ENCODE measurements around the gene CERS5.

The CERS5 gene

DNA sequence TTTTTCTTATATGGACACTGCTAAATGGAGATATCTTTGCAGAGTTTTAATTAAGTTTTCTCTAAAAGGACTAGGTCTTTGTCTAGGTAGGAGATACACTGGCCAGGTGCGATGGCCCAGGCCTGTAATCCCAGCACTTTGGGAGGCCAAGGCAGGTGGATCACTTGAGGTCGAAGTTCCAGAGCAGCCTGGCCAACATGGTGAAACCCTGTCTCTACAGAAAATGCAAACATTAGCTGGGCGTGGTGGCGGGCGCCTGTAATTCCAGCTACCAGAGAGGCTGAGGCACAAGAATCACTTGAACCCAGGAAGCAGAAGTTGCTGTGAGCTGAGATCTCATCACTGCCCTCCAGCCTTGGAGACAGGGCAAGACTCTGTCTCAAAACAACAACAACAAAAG lies 17.1 kb upstream of the CERS5 start:
- in situ Hi-C loops (cut with MboI; ENCODE audit: low pct_unique_long_range_greater_than_20kb, low sequenced_read_pairs, unreplicated experiment): no loop called here
- TF ChIP-seq, protein P1, sequence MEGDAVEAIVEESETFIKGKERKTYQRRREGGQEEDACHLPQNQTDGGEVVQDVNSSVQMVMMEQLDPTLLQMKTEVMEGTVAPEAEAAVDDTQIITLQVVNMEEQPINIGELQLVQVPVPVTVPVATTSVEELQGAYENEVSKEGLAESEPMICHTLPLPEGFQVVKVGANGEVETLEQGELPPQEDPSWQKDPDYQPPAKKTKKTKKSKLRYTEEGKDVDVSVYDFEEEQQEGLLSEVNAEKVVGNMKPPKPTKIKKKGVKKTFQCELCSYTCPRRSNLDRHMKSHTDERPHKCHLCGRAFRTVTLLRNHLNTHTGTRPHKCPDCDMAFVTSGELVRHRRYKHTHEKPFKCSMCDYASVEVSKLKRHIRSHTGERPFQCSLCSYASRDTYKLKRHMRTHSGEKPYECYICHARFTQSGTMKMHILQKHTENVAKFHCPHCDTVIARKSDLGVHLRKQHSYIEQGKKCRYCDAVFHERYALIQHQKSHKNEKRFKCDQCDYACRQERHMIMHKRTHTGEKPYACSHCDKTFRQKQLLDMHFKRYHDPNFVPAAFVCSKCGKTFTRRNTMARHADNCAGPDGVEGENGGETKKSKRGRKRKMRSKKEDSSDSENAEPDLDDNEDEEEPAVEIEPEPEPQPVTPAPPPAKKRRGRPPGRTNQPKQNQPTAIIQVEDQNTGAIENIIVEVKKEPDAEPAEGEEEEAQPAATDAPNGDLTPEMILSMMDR (IDR thresholded peaks at IDR 0.05; ENCODE audit: extremely low read depth, insufficient read depth, missing control alignments): no peak
- DNase-seq (ENCODE audit: low spot score): no peak

DNA sequence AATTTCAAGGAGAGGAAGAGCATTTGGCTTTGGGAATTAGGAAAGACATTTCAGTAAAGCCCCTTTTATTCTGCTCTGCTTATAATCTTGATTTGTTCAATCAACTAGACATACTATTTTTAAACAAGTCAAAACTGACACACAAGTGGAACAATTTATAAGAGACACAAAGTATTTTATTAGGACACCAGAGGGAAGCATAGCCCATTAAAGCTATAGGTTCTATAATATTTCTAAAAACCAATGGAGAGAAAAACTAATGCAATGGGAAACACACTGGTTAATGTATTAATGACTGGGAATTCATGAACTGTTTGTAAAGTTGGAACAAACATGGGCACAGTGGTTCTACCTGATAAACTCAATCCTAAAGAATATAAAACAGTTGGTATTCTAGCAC lies 15.3 kb upstream of the CERS5 start:
- DNase-seq (ENCODE audit: low spot score): no peak
- TF ChIP-seq, protein P1 (IDR thresholded peaks at IDR 0.05; ENCODE audit: extremely low read depth, insufficient read depth, missing control alignments): no peak
- in situ Hi-C loops (cut with MboI; ENCODE audit: low pct_unique_long_range_greater_than_20kb, low sequenced_read_pairs, unreplicated experiment): no loop called here

DNA sequence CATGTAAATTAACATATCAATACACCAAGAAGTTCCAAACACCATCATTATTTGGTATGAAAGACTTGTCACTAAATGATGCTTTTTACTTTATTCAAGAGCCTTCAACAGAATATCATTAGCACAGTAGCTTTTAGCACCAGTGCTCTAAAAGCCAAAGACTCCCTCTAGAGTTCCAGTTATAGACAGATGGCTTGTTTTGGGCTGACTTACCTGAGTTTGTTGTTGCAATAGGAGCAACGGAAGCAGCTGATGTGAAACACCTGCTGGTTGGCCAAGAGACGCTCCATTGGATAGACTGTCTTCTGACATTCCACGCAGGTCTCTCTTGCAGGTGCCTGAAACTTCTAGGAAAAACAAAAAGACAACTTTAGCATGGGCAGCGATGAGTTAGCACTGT lies 14.5 kb upstream of the CERS5 start:
- no peak for DNase-seq (ENCODE audit: low spot score)
- TF ChIP-seq, protein P1 (IDR thresholded peaks at IDR 0.05; ENCODE audit: extremely low read depth, insufficient read depth, missing control alignments): no peak
- in situ Hi-C loops (cut with MboI; ENCODE audit: low pct_unique_long_range_greater_than_20kb, low sequenced_read_pairs, unreplicated experiment): no loop called here

DNA sequence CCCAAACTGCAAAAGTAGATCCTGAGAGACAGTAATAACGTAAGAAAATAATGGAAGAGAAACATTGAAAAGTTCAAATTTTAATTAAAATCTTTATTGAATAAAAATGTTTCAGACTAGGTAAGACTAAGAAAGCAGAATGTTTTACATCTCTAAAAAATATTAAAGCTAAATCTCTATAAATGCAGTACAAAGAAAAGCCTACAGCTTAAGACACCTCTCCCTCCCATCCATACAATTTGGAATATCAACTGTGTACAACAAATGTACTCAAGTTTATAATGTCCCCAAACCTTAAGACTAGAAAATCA lies 8.5 kb upstream of the CERS5 start:
- in situ Hi-C loops (cut with MboI; ENCODE audit: low pct_unique_long_range_greater_than_20kb, low sequenced_read_pairs, unreplicated experiment): no loop called here
- no peak for DNase-seq (ENCODE audit: low spot score)
- TF ChIP-seq, protein P1 (IDR thresholded peaks at IDR 0.05; ENCODE audit: extremely low read depth, insufficient read depth, missing control alignments): peak; percentile 15

DNA sequence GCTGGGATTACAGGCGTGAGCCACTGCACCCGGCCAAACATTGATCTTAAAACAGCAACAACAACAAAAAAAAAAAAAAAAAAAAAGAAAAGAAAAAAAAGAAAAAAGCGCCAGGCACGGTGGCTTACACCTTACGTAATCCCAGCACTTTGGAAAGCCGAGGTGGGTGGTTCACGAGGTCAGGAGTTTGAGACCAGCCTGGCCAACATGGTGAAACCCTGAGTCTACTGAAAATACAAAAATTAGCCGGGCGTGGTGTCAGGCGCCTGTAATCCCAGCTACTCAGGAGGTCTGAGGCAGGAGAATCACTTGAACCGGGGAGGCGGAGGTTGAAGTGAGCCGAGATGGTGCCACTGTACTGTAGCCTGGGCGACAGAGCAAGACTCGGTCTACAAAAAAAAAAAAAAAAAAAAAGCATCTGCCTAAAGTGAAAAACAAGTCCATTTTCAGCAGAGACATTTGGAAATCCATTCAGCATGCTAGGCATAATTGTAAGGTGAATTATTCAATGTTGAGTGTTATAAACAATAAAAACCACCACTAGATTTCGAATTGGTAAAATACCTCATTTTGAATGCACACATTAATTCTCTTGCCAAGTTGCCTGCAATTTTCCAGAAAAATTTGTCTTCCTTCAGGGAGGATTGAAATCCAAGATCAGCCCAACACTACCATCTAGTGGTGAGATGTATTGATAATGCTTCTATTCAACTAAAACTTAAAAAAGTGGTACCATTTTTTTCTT lies 8.0 kb upstream of the CERS5 start:
- in situ Hi-C loops (cut with MboI; ENCODE audit: low pct_unique_long_range_greater_than_20kb, low sequenced_read_pairs, unreplicated experiment): no loop called here
- TF ChIP-seq, protein P1 (IDR thresholded peaks at IDR 0.05; ENCODE audit: extremely low read depth, insufficient read depth, missing control alignments): peak; percentile 51
- peak; percentile 36 for DNase-seq (ENCODE audit: low spot score)

DNA sequence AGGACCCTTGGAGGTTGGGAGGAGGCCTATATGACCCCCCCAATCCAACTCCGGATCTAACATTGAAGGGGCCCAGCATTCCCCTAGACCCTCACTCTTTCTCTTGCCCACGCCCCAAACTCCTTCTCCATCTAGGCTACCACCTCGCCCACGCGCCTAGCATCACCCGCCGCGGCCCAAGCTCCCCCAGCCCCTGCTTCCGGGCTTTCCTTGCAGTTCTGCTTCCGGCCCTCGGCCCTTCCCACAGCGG lies 445 bp downstream of the CERS5 start:
- DNase-seq (ENCODE audit: low spot score): no peak
- in situ Hi-C loops (cut with MboI; ENCODE audit: low pct_unique_long_range_greater_than_20kb, low sequenced_read_pairs, unreplicated experiment): loop anchor here (10.0 kb wide), 1 partner anchor 92 kb away; no protein-coding TSS in a partner anchor
- TF ChIP-seq, protein P1 (IDR thresholded peaks at IDR 0.05; ENCODE audit: extremely low read depth, insufficient read depth, missing control alignments): no peak

DNA sequence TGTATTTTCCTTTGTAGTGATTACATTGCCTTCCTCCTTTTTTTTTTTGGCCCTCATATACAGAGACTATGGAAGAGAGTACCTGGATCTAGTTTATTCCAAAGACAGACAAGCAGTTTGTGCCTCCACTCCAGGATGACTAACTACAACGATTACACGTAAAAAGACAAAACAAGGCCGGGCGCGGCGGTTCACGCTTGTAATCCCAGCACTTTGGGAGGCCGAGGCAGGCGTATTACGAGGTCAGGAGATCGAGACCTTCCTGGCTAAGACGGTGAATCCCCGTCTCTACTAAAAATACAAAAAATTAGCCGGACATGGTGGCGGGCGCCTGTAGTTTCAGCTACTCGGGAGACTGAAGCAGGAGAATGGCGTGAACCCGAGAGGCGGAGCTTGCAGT lies 2.2 kb downstream of the CERS5 start:
- DNase-seq (ENCODE audit: low spot score): no peak
- TF ChIP-seq, protein P1 (IDR thresholded peaks at IDR 0.05; ENCODE audit: extremely low read depth, insufficient read depth, missing control alignments): no peak
- in situ Hi-C loops (cut with MboI; ENCODE audit: low pct_unique_long_range_greater_than_20kb, low sequenced_read_pairs, unreplicated experiment): loop anchor here (10.0 kb wide), 1 partner anchor 90 kb away; no protein-coding TSS in a partner anchor

Data from GM13977 (cell line).